Measurements from ENCODE around the gene DCHS1. TPM values are rescaled to one million over a fixed set of nuclear protein-coding genes. Genes with fewer than 3 reads are reported as not detected.

Gene DCHS1
- total and polyA plus RNA-seq, 9 of the 15 experiments (the other 6 are each of a cell fraction or from before 2014, with no cell fraction given) = 0.04 to 0.49 (median 0.14) TPM; not detected in 2

- TF ChIP-seq VEZF1 (CRISPR knock-in tag; IDR thresholded peaks at IDR 0.05) (peak; percentile 9; the same call in 1 of the 2 replicates), POLR2AphosphoS2 (IDR thresholded peaks at IDR 0.05; ENCODE audit: low read length) (0 out of 2 replicates have a peak, but pooled peaks have one; percentile 1)
Measured at GRCh38 chr11:6682591-6682935, 27.0 kb upstream of the DCHS1 start (continued).

GRCh38 chr11:6681949-6682348 lies 26.3 kb upstream of the DCHS1 start:
- Histone ChIP-seq H3K9me3 (replicated peaks; ENCODE audit: control insufficient read depth, insufficient read depth, low read depth, low read length) (no peaks in the 10 kb centered on the region), H3K27me3 (ENCODE audit: control insufficient read depth in 2 of 2, insufficient read depth in 2 of 2, low read length in 2 of 2) (no peaks in the 10 kb centered on the region), H3K36me3 (ENCODE audit: control insufficient read depth, insufficient read depth, low read length) (peaks cover 25% of the 10 kb centered on the region), H4K20me1 (replicated peaks; ENCODE audit: control insufficient read depth, insufficient read depth, low read length) (no peaks in the 10 kb centered on the region), H3K27ac (ENCODE audit: extremely low read depth, low read depth, low read length) (peak overlapping the region; percentile 80), H3K79me2 (ENCODE audit: control insufficient read depth, insufficient read depth, low read length) (peaks cover 31% of the 10 kb centered on the region), H3K4me1 (replicated peaks in 1 of 2; ENCODE audit: control insufficient read depth in 2 of 2, insufficient read depth in 2 of 2, low read length in 2 of 2) (peaks cover 10 to 14% of the 10 kb centered on the region in 2 experiments; a peak in 4 of 5 replicates), H3K4me2 (ENCODE audit: insufficient read depth, low read length) (peak overlapping the region; percentile 94), H2AFZ (ENCODE audit: low read depth, low read length) (no peak overlapping the region), H3K9me1 (ENCODE audit: control insufficient read depth, insufficient read depth, low read length) (peaks cover 3% of the 10 kb centered on the region), H3K9ac (ENCODE audit: insufficient read depth in 1 of 2, low read depth in 2 of 2, low read length in 2 of 2) (peak overlapping the region; percentile 91 to 98), H3K4me3 (peak overlapping the region; percentile 68)
- TF ChIP-seq KLF6 (CRISPR knock-in tag; IDR thresholded peaks at IDR 0.05; ENCODE audit: borderline replicate concordance) (no peak), ZNF239 (CRISPR knock-in tag; IDR thresholded peaks at IDR 0.05) (peak; percentile 86), HNRNPK (IDR thresholded peaks at IDR 0.05; ENCODE audit: low read depth, low read length, poor library complexity, severe bottlenecking) (no peak)
- 3% methylated on average over 5 of the region's 5 CpGs for WGBS (ENCODE audit: insufficient coverage, low coverage, missing lambda C conversion rate)
- in situ Hi-C loops (cut with MboI) (loop anchor here (5.0 kb wide), 1 partner anchor 60 kb away; no protein-coding TSS in a partner anchor), intact Hi-C loops (cut with micrococcal nuclease) (loop anchor here (2.0 kb wide), 1 partner anchor 69 kb away; the partner anchor contains the start of gene TAF10)
- ATAC-seq = peak; percentile 5; the same call in 2 of the 3 replicates
- peak; percentile 23 for FAIRE-seq
- no TSS peak for BruUV-seq (replicated peaks)
- POLR2A ChIA-PET = interaction anchor here (0.8 to 1.9 kb wide), 6 partner anchors 8 to 181 kb away, joined by 3 to 5 read pairs (median 4); partner anchors contain the start of genes ILK and RRP8
- CTCF ChIA-PET (ENCODE audit: low intra/inter-chr PET ratio) = interaction anchor here (1.5 kb wide), 1 partner anchor 243 kb away, joined by 3 read pairs; no protein-coding TSS in a partner anchor
- DNase-seq (ENCODE audit: extremely low read depth in 1 of 4, low spot score in 3 of 4) = peak; percentile 23 to 49 (median 24)

Measured in K562 (cell line).